VCaP (cell line): ENCODE results near the gene MYO7B.

Experiments used
- H3K27ac ChIP-seq: fragments of 450-650 bp; 2 replicates; pipeline ENCODE4 v1.5.1; 2017
- TF ChIP-seq, protein P1 (sequence below): fragments of 450-650 bp; conservative IDR thresholded peaks from 2 replicates; pipeline ENCODE4 v1.5.1; 2017; ENCODE audit warnings: mild to moderate bottlenecking, moderate library complexity

Gene MYO7B

GRCh38 chr2:127535422-127535901, at the start of gene MYO7B:
Gene MYO7B, plus strand, starts transcription at chr2:127535683. Its CDS starts 24,040 bp downstream, at chr2:127559723.
- TF ChIP-seq, protein P1, sequence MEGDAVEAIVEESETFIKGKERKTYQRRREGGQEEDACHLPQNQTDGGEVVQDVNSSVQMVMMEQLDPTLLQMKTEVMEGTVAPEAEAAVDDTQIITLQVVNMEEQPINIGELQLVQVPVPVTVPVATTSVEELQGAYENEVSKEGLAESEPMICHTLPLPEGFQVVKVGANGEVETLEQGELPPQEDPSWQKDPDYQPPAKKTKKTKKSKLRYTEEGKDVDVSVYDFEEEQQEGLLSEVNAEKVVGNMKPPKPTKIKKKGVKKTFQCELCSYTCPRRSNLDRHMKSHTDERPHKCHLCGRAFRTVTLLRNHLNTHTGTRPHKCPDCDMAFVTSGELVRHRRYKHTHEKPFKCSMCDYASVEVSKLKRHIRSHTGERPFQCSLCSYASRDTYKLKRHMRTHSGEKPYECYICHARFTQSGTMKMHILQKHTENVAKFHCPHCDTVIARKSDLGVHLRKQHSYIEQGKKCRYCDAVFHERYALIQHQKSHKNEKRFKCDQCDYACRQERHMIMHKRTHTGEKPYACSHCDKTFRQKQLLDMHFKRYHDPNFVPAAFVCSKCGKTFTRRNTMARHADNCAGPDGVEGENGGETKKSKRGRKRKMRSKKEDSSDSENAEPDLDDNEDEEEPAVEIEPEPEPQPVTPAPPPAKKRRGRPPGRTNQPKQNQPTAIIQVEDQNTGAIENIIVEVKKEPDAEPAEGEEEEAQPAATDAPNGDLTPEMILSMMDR: no peak
- H3K27ac ChIP-seq: no peak within 1 kb of the TSS

- H3K27ac ChIP-seq: no peak overlapping the region
- TF ChIP-seq, protein P1: no peak
These were observed 49.8 kb upstream of the MYO7B start for GRCh38 chr2:127485694-127486071.

DNA sequence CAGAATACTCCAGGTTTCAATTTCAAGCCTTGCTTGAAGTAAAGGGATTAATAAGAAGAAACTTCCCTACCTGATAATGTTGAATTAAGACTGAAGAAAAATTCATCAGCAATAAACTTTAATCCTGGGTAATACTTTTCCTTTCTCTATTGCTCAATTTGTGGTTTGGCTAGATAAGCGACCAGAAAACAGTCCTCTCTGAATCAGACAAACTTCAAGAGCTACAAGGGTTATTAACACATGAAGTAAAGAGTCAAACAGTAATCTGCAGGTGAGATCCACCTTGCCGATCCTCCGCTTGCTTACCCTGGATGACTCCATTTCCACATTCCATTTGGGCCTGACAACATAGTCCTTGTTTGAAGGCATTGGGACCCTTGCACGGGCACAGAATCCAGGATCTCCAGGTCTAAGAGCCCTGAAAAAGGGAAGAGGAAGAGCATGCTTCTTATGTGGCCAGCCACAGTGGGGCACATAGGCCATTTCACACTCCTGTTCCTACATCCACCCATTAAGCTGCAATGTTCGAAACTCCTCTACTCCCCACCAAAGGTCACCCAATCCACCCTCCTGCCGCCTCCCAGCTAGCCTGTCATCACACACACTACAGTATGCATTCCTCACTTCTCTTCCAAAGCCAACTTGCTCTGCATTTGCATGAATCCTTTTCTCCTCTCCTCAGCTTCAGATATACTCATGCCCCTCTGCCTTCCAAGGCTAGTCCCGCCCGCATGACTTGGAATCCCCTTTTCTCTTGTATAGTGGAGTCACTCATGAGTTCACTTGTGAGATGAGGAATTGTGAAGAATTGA, 49.0 kb upstream of the MYO7B start:
- H3K27ac ChIP-seq: no peak overlapping the region
- TF ChIP-seq, protein P1: no peak

GRCh38 chr2:127490283-127490682, 45.2 kb upstream of the MYO7B start:
- H3K27ac ChIP-seq: no peak overlapping the region
- TF ChIP-seq, protein P1: no peak

DNA sequence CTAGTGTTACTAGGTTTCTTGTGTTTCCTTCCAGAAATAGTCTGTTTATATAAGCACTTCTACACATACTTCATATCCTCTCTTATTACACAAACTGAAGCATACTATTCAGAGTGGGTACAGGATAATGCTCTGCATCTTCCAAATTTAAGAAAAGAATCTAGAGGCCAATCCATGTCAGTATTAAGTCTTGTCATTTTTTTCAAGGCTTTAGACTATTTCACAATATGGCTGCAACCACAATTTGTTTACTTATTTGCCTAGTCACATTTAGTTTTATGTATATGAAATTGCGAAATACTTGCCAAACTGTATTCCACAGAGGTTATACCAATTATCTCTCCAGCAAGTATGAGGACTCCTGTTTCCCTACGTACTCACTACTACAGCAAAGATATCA, 37.1 kb upstream of the MYO7B start:
- TF ChIP-seq, protein P1: no peak
- H3K27ac ChIP-seq: no peak overlapping the region

- no peak overlapping the region for H3K27ac ChIP-seq
- TF ChIP-seq, protein P1: no peak
These were observed 32.0 kb upstream of the MYO7B start for GRCh38 chr2:127503491-127503890.

DNA sequence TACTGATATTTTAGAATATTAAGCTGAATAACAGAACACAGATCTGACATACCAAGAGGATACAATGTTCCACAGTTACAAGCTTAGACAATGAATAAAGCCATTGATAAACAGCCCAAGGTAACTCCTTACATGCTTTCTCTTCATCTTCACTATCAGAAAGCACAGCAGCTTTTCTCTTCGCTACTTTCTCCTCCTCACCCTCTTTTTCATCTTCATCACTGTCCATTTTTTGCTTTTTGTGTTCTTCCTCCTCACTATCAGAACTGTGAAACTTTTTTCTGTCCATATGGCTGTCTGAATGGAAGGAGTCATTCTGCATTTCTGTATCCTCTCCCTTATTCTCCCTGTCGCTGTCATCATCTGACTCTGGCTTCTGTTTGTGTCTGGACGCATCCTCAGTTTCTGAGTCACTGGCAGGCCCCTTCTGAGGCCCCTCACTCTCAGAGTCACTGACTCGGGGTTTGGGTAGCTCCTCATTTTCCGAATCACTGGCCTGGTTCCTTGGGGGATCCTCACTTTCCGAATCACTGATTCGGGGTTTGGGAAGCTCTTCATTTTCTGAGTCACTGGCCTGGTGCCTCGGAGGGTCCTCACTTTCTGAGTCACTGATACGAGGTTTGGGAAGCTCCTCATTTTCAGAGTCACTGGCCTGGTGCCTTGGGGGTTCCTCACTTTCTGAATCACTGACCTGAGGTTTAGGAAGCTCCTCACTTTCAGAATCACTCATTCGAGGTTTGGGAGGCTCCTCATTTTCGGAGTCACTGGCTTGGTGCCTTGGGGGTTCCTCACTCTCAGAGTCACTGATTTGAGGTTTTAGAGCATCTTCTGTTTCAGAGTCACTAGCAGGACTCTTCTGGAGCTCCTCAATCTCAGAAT, 30.7 kb upstream of the MYO7B start:
- TF ChIP-seq, protein P1: no peak
- H3K27ac ChIP-seq: no peak overlapping the region
